Neural progenitor cell (in vitro differentiated cells): ENCODE results near the gene COL15A1. TPM values are rescaled to one million over a fixed set of nuclear protein-coding genes. Genes with fewer than 3 reads are reported as not detected.
A peak's percentile ranks its signal among the peaks of the same experiment; 100 is the strongest.

Source experiments
- DNase-seq: peaks from one replicate; pipeline ENCODE4 v3.0.0-alpha.2; 2016; ENCODE audit warnings: low spot score
- H2AFZ ChIP-seq: fragments of 200-600 bp; sonication (generic); replicated peaks from 2 replicates; pipeline ENCODE4 v1.6.1; 2016; ENCODE audit warnings: antibody characterized with exemption
- H3F3A ChIP-seq: fragments of 200-600 bp; sonication (generic); 2 replicates; pipeline ENCODE4 v1.6.1; 2016; ENCODE audit warnings: antibody characterized with exemption, low read depth
- H3K27ac ChIP-seq: fragments of 200-600 bp; sonication (generic); 2 replicates; pipeline ENCODE4 v1.5.1; 2016; ENCODE audit warnings: mild to moderate bottlenecking
- H3K27me3 ChIP-seq: fragments of 200-600 bp; sonication (generic); 2 replicates; pipeline ENCODE4 v1.6.1; 2016; ENCODE audit warnings: mild to moderate bottlenecking, moderate library complexity
- H3K36me3 ChIP-seq: fragments of 200-600 bp; sonication (generic); 2 replicates; pipeline ENCODE4 v1.5.1; 2016
- H3K4me1 ChIP-seq: fragments of 200-600 bp; sonication (generic); 2 replicates; pipeline ENCODE4 v1.6.1; 2016; ENCODE audit warnings: mixed run types
- H3K4me2 ChIP-seq: fragments of 200-600 bp; sonication (generic); 2 replicates; pipeline ENCODE4 v1.6.1; 2016
- H3K4me3 ChIP-seq: fragments of 200-600 bp; sonication (generic); 2 replicates; pipeline ENCODE4 v1.5.1; 2016
- H3K79me2 ChIP-seq: fragments of 200-600 bp; sonication (generic); 2 replicates; pipeline ENCODE4 v1.6.1; 2016; ENCODE audit warnings: low read depth
- H3K9ac ChIP-seq: fragments of 200-600 bp; sonication (generic); 2 replicates; pipeline ENCODE4 v1.6.1; 2016
- H3K9me3 ChIP-seq: fragments of 200-600 bp; sonication (generic); 2 replicates; pipeline ENCODE4 v1.5.1; 2016; ENCODE audit warnings: low read depth
- H4K20me1 ChIP-seq: fragments of 200-600 bp; sonication (generic); 2 replicates; pipeline ENCODE4 v1.6.1; 2016; ENCODE audit warnings: low read depth
- H3K27ac Mint-ChIP-seq: 3 replicates; pipeline ENCODE4 v1.8.0; 2021; ENCODE audit warnings: mixed read lengths
- H3K27me3 Mint-ChIP-seq: 2 replicates; pipeline ENCODE4 v1.8.0; 2022; ENCODE audit warnings: low read depth, mild to moderate bottlenecking, inconsistent platforms, moderate library complexity, mixed read lengths; ENCODE audit not compliant: insufficient read depth
- H3K36me3 Mint-ChIP-seq: 3 replicates; pipeline ENCODE4 v1.8.0; 2021; ENCODE audit warnings: mixed read lengths
- H3K4me1 Mint-ChIP-seq: 3 replicates; pipeline ENCODE4 v1.8.0; 2021; ENCODE audit warnings: mixed read lengths
- H3K4me3 Mint-ChIP-seq: 3 replicates; pipeline ENCODE4 v1.8.0; 2021; ENCODE audit warnings: mild to moderate bottlenecking, moderate library complexity, mixed read lengths
- H3K9me3 Mint-ChIP-seq: 3 replicates; pipeline ENCODE4 v1.8.0; 2020; ENCODE audit warnings: mixed read lengths
- CTCF ChIP-seq: fragments of 200-600 bp; sonication (generic); IDR thresholded peaks from 2 replicates; pipeline ENCODE4 v1.5.1; 2017; ENCODE audit warnings: antibody characterized with exemption, mild to moderate bottlenecking
- EZH2 ChIP-seq: fragments of 200-600 bp; sonication (generic); IDR thresholded peaks from 2 replicates; pipeline ENCODE4 v1.6.1; 2017; ENCODE audit warnings: antibody characterized with exemption, mild to moderate bottlenecking, moderate library complexity
- EZH2phosphoT487 ChIP-seq: fragments of 200-600 bp; sonication (generic); IDR thresholded peaks from 2 replicates; pipeline ENCODE4 v1.6.1; 2017; ENCODE audit warnings: antibody characterized with exemption
- total RNA-seq: library from RNA; depleted of rRNA; stranded (reverse); fragments of >200 nt; gene quantifications from 2 replicates; pipeline ENCODE4 v1.2.3, GENCODE V29; 2015; ENCODE audit warnings: low replicate concordance

COL15A1 gene
- total RNA-seq, 1 donor from 2014 or later = 3.2 TPM

GRCh38 chr9:99087462-99087861, 143.8 kb downstream of the COL15A1 start:
- Histone ChIP-seq H3K4me3 (no peak overlapping the region), H3K27me3 (no peaks in the 10 kb centered on the region), H2AFZ (no peak overlapping the region), H3K79me2 (no peaks in the 10 kb centered on the region), H3K4me2 (no peak overlapping the region), H3K4me1 (no peaks in the 10 kb centered on the region), H3K36me3 (no peaks in the 10 kb centered on the region), H3F3A (no peaks in the 10 kb centered on the region), H3K27ac (no peak overlapping the region), H4K20me1 (no peaks in the 10 kb centered on the region), H3K9ac (no peak overlapping the region), H3K9me3 (no peaks in the 10 kb centered on the region)
- Mint-ChIP-seq H3K36me3 (no peaks in the 10 kb centered on the region), H3K27me3 (peaks cover 7% of the 10 kb centered on the region), H3K9me3 (peaks cover 10% of the 10 kb centered on the region), H3K4me3 (no peak overlapping the region), H3K27ac (no peak overlapping the region), H3K4me1 (no peaks in the 10 kb centered on the region)
- TF ChIP-seq CTCF = no peak
- TF ChIP-seq EZH2phosphoT487 = no peak
- TF ChIP-seq EZH2 = no peak
- DNase-seq = no peak

DNA sequence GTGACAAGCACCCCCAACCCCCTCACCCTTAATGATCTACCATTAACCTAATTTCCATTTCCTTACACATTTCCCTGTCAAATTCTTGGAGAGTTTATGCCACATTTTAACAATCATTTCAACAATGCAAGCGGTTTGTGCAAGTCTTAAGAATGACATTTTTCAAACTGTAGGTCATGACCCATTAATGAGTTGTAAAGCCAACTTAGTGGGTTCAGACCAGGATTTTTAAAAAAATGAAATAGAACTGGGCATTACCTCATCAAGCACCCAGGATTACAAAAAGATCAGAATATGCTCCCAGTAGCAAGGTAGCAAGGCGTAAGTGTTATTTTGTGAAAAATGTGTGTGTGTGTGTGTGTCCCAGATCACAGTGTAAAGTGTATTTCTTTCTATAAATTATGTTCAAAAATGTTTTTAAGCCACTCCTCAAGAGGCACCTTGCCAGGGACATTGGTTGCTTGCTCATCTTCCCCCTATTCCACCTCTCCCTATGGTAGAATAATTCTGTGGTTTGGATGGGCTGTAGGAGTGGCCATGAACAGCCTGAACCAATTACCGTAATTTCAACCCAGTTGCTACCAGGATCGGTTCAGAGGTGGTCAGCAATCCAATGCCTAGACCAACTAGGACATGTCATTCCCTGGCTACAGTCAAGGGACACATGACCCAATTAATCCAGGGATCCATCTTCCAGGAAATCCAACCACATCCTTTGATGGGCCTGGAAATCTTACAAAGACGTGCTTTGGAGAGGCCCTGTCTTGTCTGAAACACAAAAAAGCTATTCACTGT, 146.8 kb downstream of the COL15A1 start:
- H3K36me3 ChIP-seq = no peaks in the 10 kb centered on the region
- Mint-ChIP-seq H3K27ac (peak overlapping the region; percentile 5), H3K4me3 (no peak overlapping the region), H3K9me3 (peaks cover 10% of the 10 kb centered on the region), H3K4me1 (peaks cover 1% of the 10 kb centered on the region), H3K36me3 (no peaks in the 10 kb centered on the region), H3K27me3 (peaks cover 9% of the 10 kb centered on the region)
- H2AFZ ChIP-seq = no peak overlapping the region
- no peaks in the 10 kb centered on the region for H4K20me1 ChIP-seq
- H3F3A ChIP-seq = peaks cover 1% of the 10 kb centered on the region
- H3K9ac ChIP-seq = no peak overlapping the region
- no peak overlapping the region for H3K4me3 ChIP-seq
- no peaks in the 10 kb centered on the region for H3K79me2 ChIP-seq
- no peak overlapping the region for H3K4me2 ChIP-seq
- H3K9me3 ChIP-seq = no peaks in the 10 kb centered on the region
- H3K4me1 ChIP-seq = peaks cover 1% of the 10 kb centered on the region
- no peaks in the 10 kb centered on the region for H3K27me3 ChIP-seq
- DNase-seq = no peak
- TF ChIP-seq EZH2phosphoT487 = no peak
- TF ChIP-seq CTCF = no peak
- TF ChIP-seq EZH2 = no peak
- H3K27ac ChIP-seq = no peak overlapping the region

- Histone ChIP-seq H3K4me2 (no peak overlapping the region), H3K79me2 (no peaks in the 10 kb centered on the region), H4K20me1 (no peaks in the 10 kb centered on the region), H3K36me3 (no peaks in the 10 kb centered on the region), H3K27ac (no peak overlapping the region), H3K27me3 (no peaks in the 10 kb centered on the region), H3K9me3 (no peaks in the 10 kb centered on the region), H3K9ac (no peak overlapping the region), H2AFZ (no peak overlapping the region), H3F3A (peaks cover 20% of the 10 kb centered on the region), H3K4me3 (no peak overlapping the region), H3K4me1 (peaks cover 23% of the 10 kb centered on the region)
- H3K27me3 Mint-ChIP-seq = peaks cover 10% of the 10 kb centered on the region
- peaks cover 8% of the 10 kb centered on the region for H3K9me3 Mint-ChIP-seq
- no peak overlapping the region for H3K27ac Mint-ChIP-seq
- TF ChIP-seq CTCF (no peak), EZH2phosphoT487 (no peak), EZH2 (no peak)
- peaks cover 24% of the 10 kb centered on the region for H3K4me1 Mint-ChIP-seq
- H3K36me3 Mint-ChIP-seq = no peaks in the 10 kb centered on the region
- H3K4me3 Mint-ChIP-seq = no peak overlapping the region
- DNase-seq = no peak
These were observed 149.2 kb downstream of the COL15A1 start for GRCh38 chr9:99092643-99093491.
